Mesenchymal stem cell (in vitro differentiated cells and primary cell): ENCODE results near the gene PLAAT2. TPM values are rescaled to one million over a fixed set of nuclear protein-coding genes. Genes with fewer than 3 reads are reported as not detected.

Experiments
- DNase-seq: peaks from one replicate; pipeline ENCODE4 v3.0.0-alpha.2; 2013
- H2AFZ ChIP-seq: one replicate; pipeline ENCODE4 v1.6.1; 2013; ENCODE audit warnings: low read depth, mild to moderate bottlenecking, control low read depth, inconsistent platforms, low read length, moderate library complexity
- H2AK5ac ChIP-seq: 2 replicates; pipeline ENCODE4 v1.6.1; 2013; ENCODE audit warnings: low read length, moderate library complexity, mild to moderate bottlenecking, inconsistent platforms; ENCODE audit not compliant: severe bottlenecking
- H2BK120ac ChIP-seq: one replicate; pipeline ENCODE4 v1.6.1; 2013; ENCODE audit warnings: low read depth, mild to moderate bottlenecking, inconsistent platforms, low read length, moderate library complexity
- H2BK12ac ChIP-seq, 2 experiments: one replicate each; pipeline ENCODE4 v1.6.1; 2013; ENCODE audit warnings: inconsistent platforms in 2 of 2, low read length in 2 of 2, mild to moderate bottlenecking in 2 of 2, moderate library complexity in 2 of 2, control low read depth in 1 of 2
- H2BK15ac ChIP-seq: one replicate; pipeline ENCODE4 v1.6.1; 2013; ENCODE audit warnings: mild to moderate bottlenecking, low read depth, inconsistent platforms; ENCODE audit not compliant: poor library complexity, severe bottlenecking
- H2BK5ac ChIP-seq: 2 replicates; pipeline ENCODE4 v1.6.1; 2013; ENCODE audit warnings: low read depth, mild to moderate bottlenecking, low read length, control low read depth, inconsistent platforms; ENCODE audit not compliant: poor library complexity, severe bottlenecking
- H3K14ac ChIP-seq, 2 experiments: one replicate each; pipeline ENCODE4 v1.6.1; 2013; ENCODE audit warnings: inconsistent platforms in 2 of 2, low read length in 2 of 2, control low read depth in 1 of 2, mild to moderate bottlenecking in 1 of 2, moderate library complexity in 1 of 2
- H3K18ac ChIP-seq, 2 experiments: one replicate each; pipeline ENCODE4 v1.6.1; 2013; ENCODE audit warnings: inconsistent platforms in 2 of 2, low read length in 2 of 2, control low read depth in 1 of 2, low read depth in 1 of 2, mild to moderate bottlenecking in 1 of 2
- H3K23ac ChIP-seq, 2 experiments: one replicate each; pipeline ENCODE4 v1.6.1; 2013; ENCODE audit warnings: inconsistent platforms in 2 of 2, low read length in 2 of 2, mild to moderate bottlenecking in 2 of 2, moderate library complexity in 2 of 2, control low read depth in 1 of 2
- H3K27ac ChIP-seq: 2 replicates; pipeline ENCODE4 v1.5.1; 2013; ENCODE audit warnings: mild to moderate bottlenecking, moderate library complexity, low read length, control low read depth, inconsistent platforms; ENCODE audit not compliant: poor library complexity, severe bottlenecking
- H3K27me3 ChIP-seq, 2 experiments: 2 replicates each; pipeline versions ENCODE4 v1.6.1 to v1.7.0; 2013; ENCODE audit warnings: low read length in 2 of 2, mild to moderate bottlenecking in 2 of 2, moderate library complexity in 2 of 2, control low read depth in 1 of 2, inconsistent platforms in 1 of 2; ENCODE audit not compliant: control insufficient read depth in 1 of 2, insufficient read depth in 1 of 2
- H3K36me3 ChIP-seq, 2 experiments: 2 replicates each; pipeline versions ENCODE4 v1.6.1 to v1.7.0; 2013; ENCODE audit warnings: low read length in 2 of 2, control low read depth in 1 of 2, inconsistent platforms in 1 of 2, low read depth in 1 of 2, mild to moderate bottlenecking in 1 of 2; ENCODE audit not compliant: insufficient read depth in 2 of 2, control insufficient read depth in 1 of 2
- H3K4ac ChIP-seq, 2 experiments: one replicate each; pipeline ENCODE4 v1.6.1; 2013; ENCODE audit warnings: inconsistent platforms in 2 of 2, low read length in 2 of 2, mild to moderate bottlenecking in 2 of 2, moderate library complexity in 2 of 2, control low read depth in 1 of 2, low read depth in 1 of 2
- H3K4me1 ChIP-seq: 2 replicates; pipeline ENCODE4 v1.6.1; 2013; ENCODE audit warnings: low read depth, low read length, control low read depth; ENCODE audit not compliant: control insufficient read depth, insufficient read depth
- H3K4me2 ChIP-seq: 2 replicates; pipeline ENCODE4 v1.6.1; 2013; ENCODE audit warnings: low read length, mild to moderate bottlenecking, inconsistent platforms; ENCODE audit not compliant: poor library complexity, severe bottlenecking
- H3K4me3 ChIP-seq, 2 experiments: 2 replicates each; pipeline versions ENCODE4 v1.5.1 to v1.7.0; 2013; ENCODE audit warnings: low read length in 2 of 2, mild to moderate bottlenecking in 2 of 2, control low read depth in 1 of 2, low read depth in 1 of 2; ENCODE audit not compliant: insufficient read depth in 1 of 2
- H3K79me1 ChIP-seq: replicated peaks from 2 replicates; pipeline ENCODE4 v1.6.1; 2013; ENCODE audit warnings: mild to moderate bottlenecking, control low read depth, low read length, inconsistent platforms; ENCODE audit not compliant: poor library complexity, severe bottlenecking
- H3K9ac ChIP-seq: 2 replicates; pipeline ENCODE4 v1.7.0; 2013; ENCODE audit warnings: mild to moderate bottlenecking, low read length, moderate library complexity
- H3K9me3 ChIP-seq: 2 replicates; pipeline ENCODE4 v1.7.0; 2013; ENCODE audit warnings: mild to moderate bottlenecking, low read length; ENCODE audit not compliant: control insufficient read depth
- H4K8ac ChIP-seq: one replicate; pipeline ENCODE4 v1.6.1; 2013; ENCODE audit warnings: inconsistent platforms, mild to moderate bottlenecking, low read length, moderate library complexity
- H4K91ac ChIP-seq: one replicate; pipeline ENCODE4 v1.6.1; 2013; ENCODE audit warnings: mild to moderate bottlenecking, low read length, inconsistent platforms
- WGBS: methylation state at CpG from one replicate; pipeline ENCODE4 v1.1.7; 2013; ENCODE audit warnings: mixed read lengths; 5-methylcytosine and 5-hydroxymethylcytosine counted together
- polyA plus RNA-seq, 2 experiments: library from polyadenylated mRNA; stranded (reverse); fragments of 200-250 nt; gene quantifications; one replicate each; pipeline ENCODE4 v1.2.3, GENCODE V29; 2013

PLAAT2 gene
- polyA plus RNA-seq (2013, experiment 1 of 2) = not detected
- polyA plus RNA-seq (2013, experiment 2 of 2) = not detected

GRCh38 chr11:63563201-63564055 is at the start of gene PLAAT2:
PLAAT2 (minus strand) TSS chr11:63563379; CDS start chr11:63563324, 55 bp downstream.
- H3K36me3 ChIP-seq = no peaks in the 10 kb centered on the region
- no peak within 1 kb of the TSS for H3K4ac ChIP-seq

GRCh38 chr11:63612181-63612580 is 49.0 kb upstream of the PLAAT2 start:
- Histone ChIP-seq H4K91ac (no peak overlapping the region), H3K79me1 (peaks cover 2% of the 10 kb centered on the region), H3K4me1 (peaks cover 24% of the 10 kb centered on the region), H3K9me3 (no peaks in the 10 kb centered on the region), H4K8ac (no peak overlapping the region), H3K36me3 (no peaks in the 10 kb centered on the region), H2BK15ac (no peak overlapping the region), H3K4me2 (no peak overlapping the region), H3K4me3 (no peak overlapping the region), H2AK5ac (no peak overlapping the region), H3K4ac (no peak overlapping the region), H2BK12ac (no peak overlapping the region), H3K9ac (peak overlapping the region; percentile 82), H2AFZ (no peak overlapping the region), H2BK5ac (no peak overlapping the region), H3K27me3 (no peaks in the 10 kb centered on the region), H3K23ac (no peak overlapping the region), H3K27ac (peak overlapping the region; percentile 42), H3K14ac (no peak overlapping the region), H3K18ac (no peak overlapping the region), H2BK120ac (no peak overlapping the region)
- DNase-seq = no peak

More at GRCh38 chr11:63563201-63564055, at the start of gene PLAAT2:
- Histone ChIP-seq H3K4me3 (no peak within 1 kb of the TSS), H2BK12ac (no peak within 1 kb of the TSS), H2BK5ac (no peak within 1 kb of the TSS), H2AK5ac (no peak within 1 kb of the TSS), H3K9me3 (no peaks in the 10 kb centered on the region), H3K4me2 (no peak within 1 kb of the TSS), H3K4me1 (peaks cover 9% of the 10 kb centered on the region), H3K23ac (no peak within 1 kb of the TSS), H2AFZ (no peak within 1 kb of the TSS), H2BK120ac (no peak within 1 kb of the TSS), H3K18ac (no peak within 1 kb of the TSS), H4K91ac (no peak within 1 kb of the TSS), H3K27me3 (peaks cover 0 to 7% of the 10 kb centered on the region in 2 experiments), H3K79me1 (no peaks in the 10 kb centered on the region), H4K8ac (no peak within 1 kb of the TSS), H3K9ac (no peak within 1 kb of the TSS), H2BK15ac (no peak within 1 kb of the TSS), H3K27ac (no peak within 1 kb of the TSS), H3K14ac (no peak within 1 kb of the TSS)
- WGBS = 89% methylated on average over 10 of the region's 13 CpGs
- no peak for DNase-seq

- peaks cover 8% of the 10 kb centered on the region for H3K79me1 ChIP-seq
- H3K4me3 ChIP-seq = no peak overlapping the region
- H3K14ac ChIP-seq = no peak overlapping the region
- H3K4ac ChIP-seq = no peak overlapping the region
- H3K27me3 ChIP-seq = no peaks in the 10 kb centered on the region
- WGBS = 41% methylated on average over 1 of the region's 1 CpG
- peaks cover 0 to 7% of the 10 kb centered on the region in 2 experiments for H3K36me3 ChIP-seq
- no peak overlapping the region for H2BK120ac ChIP-seq
- H3K4me2 ChIP-seq = no peak overlapping the region
- DNase-seq = no peak
- no peak overlapping the region for H4K91ac ChIP-seq
- no peak overlapping the region for H4K8ac ChIP-seq
- H2AFZ ChIP-seq = no peak overlapping the region
- H3K9me3 ChIP-seq = no peaks in the 10 kb centered on the region
- H2BK5ac ChIP-seq = no peak overlapping the region
- peak overlapping the region; percentile 40 for H3K9ac ChIP-seq
- H2BK15ac ChIP-seq = no peak overlapping the region
- H2AK5ac ChIP-seq = no peak overlapping the region
- no peak overlapping the region for H3K23ac ChIP-seq
- peaks cover 28% of the 10 kb centered on the region for H3K4me1 ChIP-seq
- no peak overlapping the region for H3K18ac ChIP-seq
- no peak overlapping the region for H2BK12ac ChIP-seq
- peak overlapping the region; percentile 89 for H3K27ac ChIP-seq
Observed at GRCh38 chr11:63611395-63611747, 48.2 kb upstream of the PLAAT2 start.

- peak overlapping the region; percentile 89 for H3K27ac ChIP-seq
- DNase-seq = no peak
- no peak overlapping the region for H2AFZ ChIP-seq
- WGBS = 29% methylated on average over 14 of the region's 14 CpGs
- no peak overlapping the region for H3K18ac ChIP-seq
- H2BK15ac ChIP-seq = no peak overlapping the region
- no peak overlapping the region for H3K23ac ChIP-seq
- no peak overlapping the region for H4K8ac ChIP-seq
- H3K9ac ChIP-seq = peak overlapping the region; percentile 40
- H2BK120ac ChIP-seq = no peak overlapping the region
- peaks cover 10% of the 10 kb centered on the region for H3K79me1 ChIP-seq
- H2AK5ac ChIP-seq = peak overlapping the region; percentile 96
- no peaks in the 10 kb centered on the region for H3K9me3 ChIP-seq
- no peak overlapping the region for H4K91ac ChIP-seq
- no peaks in the 10 kb centered on the region for H3K27me3 ChIP-seq
- H3K36me3 ChIP-seq = peaks cover 0 to 10% of the 10 kb centered on the region in 2 experiments
- no peak overlapping the region for H3K4ac ChIP-seq
- H3K4me3 ChIP-seq = peak overlapping the region in 1 of 2 experiments; percentile 38
- H2BK5ac ChIP-seq = peak overlapping the region; percentile 45
- no peak overlapping the region for H2BK12ac ChIP-seq
- H3K4me2 ChIP-seq = peak overlapping the region; percentile 36
- no peak overlapping the region for H3K14ac ChIP-seq
- peaks cover 28% of the 10 kb centered on the region for H3K4me1 ChIP-seq
Observed at GRCh38 chr11:63610604-63611394, 47.6 kb upstream of the PLAAT2 start.
